ENCODE results near the gene ZNF584. TPM values are rescaled to one million over a fixed set of nuclear protein-coding genes. Genes with fewer than 3 reads are reported as not detected.

The ZNF584 gene
- total and polyA plus RNA-seq, 7 donors, result 8.7 to 23.8 (median 13.2) TPM

- Histone ChIP-seq H3K4me1 (peaks cover 8% of the 10 kb centered on the region), H3K36me3 (ENCODE audit: insufficient read depth in 1 of 2, low read depth in 1 of 2) (peaks cover 7 to 30% of the 10 kb centered on the region in 2 donors), H3K27ac (no peak overlapping the region), H3K9me3 (no peaks in the 10 kb centered on the region), H3K27me3 (ENCODE audit: insufficient read depth in 3 of 3, low read length in 2 of 3) (peaks cover 0 to 13% (median 8%) of the 10 kb centered on the region in 3 donors), H3K4me3 (no peak overlapping the region)
- WGBS, 3 donors, result 27 to 36% (median 36%) methylated on average over 40 to 58 of the region's 58 CpGs
- intact Hi-C loops (cut with DNase I), result no loop called here
- TF ChIP-seq CTCF (IDR thresholded peaks at IDR 0.05), result no peak
- DNase-seq (no peak), ATAC-seq (no peak)
These were observed 11.5 kb upstream of the ZNF584 start for GRCh38 chr19:58396691-58397532.

GRCh38 chr19:58397533-58398037, 10.9 kb upstream of the ZNF584 start:
- no peak for ATAC-seq
- no peak overlapping the region for H3K27ac ChIP-seq
- TF ChIP-seq CTCF (IDR thresholded peaks at IDR 0.05), result no peak
- no peak for DNase-seq
- peaks cover 8% of the 10 kb centered on the region for H3K4me1 ChIP-seq
- H3K4me3 ChIP-seq, result no peak overlapping the region
- H3K9me3 ChIP-seq, result no peaks in the 10 kb centered on the region
- peaks cover 7 to 26% of the 10 kb centered on the region in 2 donors for H3K36me3 ChIP-seq (ENCODE audit: insufficient read depth in 1 of 2, low read depth in 1 of 2)
- 49 to 54% (median 52%) methylated on average over 7 of the region's 7 CpGs for whole genome bisulfite sequencing, 3 donors
- intact Hi-C loops (cut with DNase I), result no loop called here
- H3K27me3 ChIP-seq (ENCODE audit: insufficient read depth in 3 of 3, low read length in 2 of 3), result peaks cover 0 to 13% (median 8%) of the 10 kb centered on the region in 3 donors

GRCh38 chr19:58398087-58398486, 10.4 kb upstream of the ZNF584 start:
- Histone ChIP-seq H3K4me3 (no peak overlapping the region), H3K9me3 (no peaks in the 10 kb centered on the region), H3K4me1 (peaks cover 8% of the 10 kb centered on the region), H3K27ac (no peak overlapping the region), H3K36me3 (ENCODE audit: insufficient read depth in 1 of 2, low read depth in 1 of 2) (peaks cover 7 to 21% of the 10 kb centered on the region in 2 donors), H3K27me3 (ENCODE audit: insufficient read depth in 3 of 3, low read length in 2 of 3) (peaks cover 0 to 13% (median 8%) of the 10 kb centered on the region in 3 donors)
- ATAC-seq (no peak), DNase-seq (no peak)
- no peak for TF ChIP-seq CTCF (IDR thresholded peaks at IDR 0.05)
- WGBS, 3 donors, result 77 to 82% (median 80%) methylated on average over 4 of the region's 4 CpGs
- intact Hi-C loops (cut with DNase I), result no loop called here

- H3K4me3 ChIP-seq, result no peak overlapping the region
- peaks cover 7 to 16% of the 10 kb centered on the region in 2 donors for H3K36me3 ChIP-seq (ENCODE audit: insufficient read depth in 1 of 2, low read depth in 1 of 2)
- DNase-seq, result no peak
- 89 to 92% (median 90%) methylated on average over 6 of the region's 6 CpGs for WGBS, 3 donors
- H3K27ac ChIP-seq, result no peak overlapping the region
- peaks cover 0 to 13% (median 8%) of the 10 kb centered on the region in 3 donors for H3K27me3 ChIP-seq (ENCODE audit: insufficient read depth in 3 of 3, low read length in 2 of 3)
- H3K4me1 ChIP-seq, result peaks cover 8% of the 10 kb centered on the region
- no peak for ATAC-seq
- no peak for TF ChIP-seq CTCF (IDR thresholded peaks at IDR 0.05)
- intact Hi-C loops (cut with DNase I), result no loop called here
- no peaks in the 10 kb centered on the region for H3K9me3 ChIP-seq
These were observed 9.9 kb upstream of the ZNF584 start for GRCh38 chr19:58398545-58398944.
